Measurements from ENCODE around the gene MAD2L1.

DNA sequence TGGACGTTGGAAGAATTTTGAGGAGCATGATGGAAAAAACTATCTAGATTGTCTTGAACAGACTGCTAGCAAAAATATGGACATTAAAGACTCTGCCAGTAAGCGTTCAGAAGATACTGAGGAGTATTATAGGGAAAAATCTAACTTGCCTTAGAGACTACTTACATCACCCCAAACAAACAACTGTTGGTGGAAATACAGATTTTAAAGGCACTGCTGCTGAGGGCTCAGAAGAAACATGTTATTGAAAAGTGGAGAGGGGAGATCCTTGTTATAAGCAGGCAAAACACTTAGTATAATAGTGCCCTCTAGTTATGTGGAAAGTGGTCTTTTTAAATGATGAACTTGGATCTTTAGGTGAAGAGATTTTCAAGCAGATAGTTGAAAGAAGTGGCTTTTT is 29.2 kb downstream of the MAD2L1 start:
- no peak for TF ChIP-seq CTCF (IDR thresholded peaks at IDR 0.05; ENCODE audit: extremely low read depth in 1 of 2, insufficient read depth in 1 of 2, low read depth in 1 of 2, low read length in 2 of 2)
- TF ChIP-seq POLR2A (IDR thresholded peaks at IDR 0.05; ENCODE audit: low read depth, low read length) = no peak
